Measurements from ENCODE around the gene PPP1R37. TPM values are rescaled to one million over a fixed set of nuclear protein-coding genes. Genes with fewer than 3 reads are reported as not detected.

Gene PPP1R37
- total and polyA plus RNA-seq, 2 of the 13 experiments (the other 11 are each of a cell fraction or from before 2014, with no cell fraction given): 9.0 to 14.3 TPM

DNA sequence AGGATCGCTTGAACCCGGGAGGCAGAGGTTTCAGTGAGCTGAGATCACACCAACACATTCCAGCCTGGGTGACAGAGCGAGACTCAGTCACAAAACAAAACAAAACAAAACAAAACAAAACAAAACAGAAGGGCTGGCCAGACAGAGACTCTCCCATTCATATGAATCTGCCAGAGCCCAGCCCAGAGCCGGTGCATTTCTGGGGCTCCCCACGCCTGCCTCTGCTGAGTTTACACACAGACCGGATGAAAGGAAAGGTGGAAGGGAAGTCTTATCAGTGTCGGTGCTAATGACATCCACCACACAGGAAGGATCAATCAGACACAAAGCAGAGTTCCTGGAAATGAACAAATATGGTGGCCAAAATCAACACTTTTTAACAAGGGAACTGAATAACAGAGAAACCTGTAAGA is 78.2 kb downstream of the PPP1R37 start (continued):
- TF ChIP-seq ZNF501 (CRISPR knock-in tag; IDR thresholded peaks at IDR 0.05) (0 out of 2 replicates have a peak, but pooled peaks have one; percentile 49), SUZ12 (IDR thresholded peaks at IDR 0.05; ENCODE audit: low read depth, low read length) (no peak), ZFP82 (CRISPR knock-in tag; IDR thresholded peaks at IDR 0.05; ENCODE audit: borderline replicate concordance) (no peak), ETV5 (CRISPR knock-in tag; IDR thresholded peaks at IDR 0.05; ENCODE audit: borderline replicate concordance) (peak; percentile 96), GATA4 (IDR thresholded peaks at IDR 0.05; ENCODE audit: borderline replicate concordance, low read depth) (peak; percentile 82; the same call in 1 of the 2 replicates), ARNT (IDR thresholded peaks at IDR 0.05) (no peak), ZNF703 (CRISPR knock-in tag; IDR thresholded peaks at IDR 0.05; ENCODE audit: borderline replicate concordance) (no peak), TEAD3 (CRISPR knock-in tag; optimal IDR thresholded peaks at IDR 0.05; ENCODE audit: borderline replicate concordance) (peak; percentile 48), HOXA3 (CRISPR knock-in tag; IDR thresholded peaks at IDR 0.05) (peak; percentile 54; the same call in 1 of the 2 replicates), ZNF772 (CRISPR knock-in tag; IDR thresholded peaks at IDR 0.05) (no peak), TBP (CRISPR knock-in tag; IDR thresholded peaks at IDR 0.05) (no peak), ZBTB33 (CRISPR knock-in tag; IDR thresholded peaks at IDR 0.05) (no peak), SP5 (CRISPR knock-in tag; IDR thresholded peaks at IDR 0.05; ENCODE audit: borderline replicate concordance, low read depth) (peak; percentile 34; the same call in 1 of the 2 replicates), GABPA (IDR thresholded peaks at IDR 0.05; ENCODE audit: low read depth, low read length) (no peak), GABPA (CRISPR knock-in tag; IDR thresholded peaks at IDR 0.05; ENCODE audit: low read depth) (peak; percentile 68), ZNF430 (CRISPR knock-in tag; IDR thresholded peaks at IDR 0.05) (no peak), SAP130 (CRISPR knock-in tag; IDR thresholded peaks at IDR 0.05; ENCODE audit: low read depth) (peak; percentile 84), SOX5 (CRISPR knock-in tag; IDR thresholded peaks at IDR 0.05; ENCODE audit: borderline replicate concordance) (peak; percentile 94)
- TF ChIP-seq, protein P1, sequence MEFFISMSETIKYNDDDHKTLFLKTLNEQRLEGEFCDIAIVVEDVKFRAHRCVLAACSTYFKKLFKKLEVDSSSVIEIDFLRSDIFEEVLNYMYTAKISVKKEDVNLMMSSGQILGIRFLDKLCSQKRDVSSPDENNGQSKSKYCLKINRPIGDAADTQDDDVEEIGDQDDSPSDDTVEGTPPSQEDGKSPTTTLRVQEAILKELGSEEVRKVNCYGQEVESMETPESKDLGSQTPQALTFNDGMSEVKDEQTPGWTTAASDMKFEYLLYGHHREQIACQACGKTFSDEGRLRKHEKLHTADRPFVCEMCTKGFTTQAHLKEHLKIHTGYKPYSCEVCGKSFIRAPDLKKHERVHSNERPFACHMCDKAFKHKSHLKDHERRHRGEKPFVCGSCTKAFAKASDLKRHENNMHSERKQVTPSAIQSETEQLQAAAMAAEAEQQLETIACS (CRISPR knock-in tag; IDR thresholded peaks at IDR 0.05): no peak
- TF ChIP-seq, protein P2, sequence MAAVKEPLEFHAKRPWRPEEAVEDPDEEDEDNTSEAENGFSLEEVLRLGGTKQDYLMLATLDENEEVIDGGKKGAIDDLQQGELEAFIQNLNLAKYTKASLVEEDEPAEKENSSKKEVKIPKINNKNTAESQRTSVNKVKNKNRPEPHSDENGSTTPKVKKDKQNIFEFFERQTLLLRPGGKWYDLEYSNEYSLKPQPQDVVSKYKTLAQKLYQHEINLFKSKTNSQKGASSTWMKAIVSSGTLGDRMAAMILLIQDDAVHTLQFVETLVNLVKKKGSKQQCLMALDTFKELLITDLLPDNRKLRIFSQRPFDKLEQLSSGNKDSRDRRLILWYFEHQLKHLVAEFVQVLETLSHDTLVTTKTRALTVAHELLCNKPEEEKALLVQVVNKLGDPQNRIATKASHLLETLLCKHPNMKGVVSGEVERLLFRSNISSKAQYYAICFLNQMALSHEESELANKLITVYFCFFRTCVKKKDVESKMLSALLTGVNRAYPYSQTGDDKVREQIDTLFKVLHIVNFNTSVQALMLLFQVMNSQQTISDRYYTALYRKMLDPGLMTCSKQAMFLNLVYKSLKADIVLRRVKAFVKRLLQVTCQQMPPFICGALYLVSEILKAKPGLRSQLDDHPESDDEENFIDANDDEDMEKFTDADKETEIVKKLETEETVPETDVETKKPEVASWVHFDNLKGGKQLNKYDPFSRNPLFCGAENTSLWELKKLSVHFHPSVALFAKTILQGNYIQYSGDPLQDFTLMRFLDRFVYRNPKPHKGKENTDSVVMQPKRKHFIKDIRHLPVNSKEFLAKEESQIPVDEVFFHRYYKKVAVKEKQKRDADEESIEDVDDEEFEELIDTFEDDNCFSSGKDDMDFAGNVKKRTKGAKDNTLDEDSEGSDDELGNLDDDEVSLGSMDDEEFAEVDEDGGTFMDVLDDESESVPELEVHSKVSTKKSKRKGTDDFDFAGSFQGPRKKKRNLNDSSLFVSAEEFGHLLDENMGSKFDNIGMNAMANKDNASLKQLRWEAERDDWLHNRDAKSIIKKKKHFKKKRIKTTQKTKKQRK (IDR thresholded peaks at IDR 0.05; ENCODE audit: low read length): no peak
- TF ChIP-seq, protein P3, sequence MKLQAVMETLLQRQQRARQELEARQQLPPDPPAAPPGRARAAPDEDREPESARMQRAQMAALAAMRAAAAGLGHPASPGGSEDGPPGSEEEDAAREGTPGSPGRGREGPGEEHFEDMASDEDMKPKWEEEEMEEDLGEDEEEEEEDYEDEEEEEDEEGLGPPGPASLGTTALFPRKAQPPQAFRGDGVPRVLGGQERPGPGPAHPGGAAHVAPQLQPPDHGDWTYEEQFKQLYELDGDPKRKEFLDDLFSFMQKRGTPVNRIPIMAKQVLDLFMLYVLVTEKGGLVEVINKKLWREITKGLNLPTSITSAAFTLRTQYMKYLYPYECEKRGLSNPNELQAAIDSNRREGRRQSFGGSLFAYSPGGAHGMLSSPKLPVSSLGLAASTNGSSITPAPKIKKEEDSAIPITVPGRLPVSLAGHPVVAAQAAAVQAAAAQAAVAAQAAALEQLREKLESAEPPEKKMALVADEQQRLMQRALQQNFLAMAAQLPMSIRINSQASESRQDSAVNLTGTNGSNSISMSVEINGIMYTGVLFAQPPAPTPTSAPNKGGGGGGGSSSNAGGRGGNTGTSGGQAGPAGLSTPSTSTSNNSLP (IDR thresholded peaks at IDR 0.05; ENCODE audit: low read depth, low read length): no peak
- TF ChIP-seq, protein P4, sequence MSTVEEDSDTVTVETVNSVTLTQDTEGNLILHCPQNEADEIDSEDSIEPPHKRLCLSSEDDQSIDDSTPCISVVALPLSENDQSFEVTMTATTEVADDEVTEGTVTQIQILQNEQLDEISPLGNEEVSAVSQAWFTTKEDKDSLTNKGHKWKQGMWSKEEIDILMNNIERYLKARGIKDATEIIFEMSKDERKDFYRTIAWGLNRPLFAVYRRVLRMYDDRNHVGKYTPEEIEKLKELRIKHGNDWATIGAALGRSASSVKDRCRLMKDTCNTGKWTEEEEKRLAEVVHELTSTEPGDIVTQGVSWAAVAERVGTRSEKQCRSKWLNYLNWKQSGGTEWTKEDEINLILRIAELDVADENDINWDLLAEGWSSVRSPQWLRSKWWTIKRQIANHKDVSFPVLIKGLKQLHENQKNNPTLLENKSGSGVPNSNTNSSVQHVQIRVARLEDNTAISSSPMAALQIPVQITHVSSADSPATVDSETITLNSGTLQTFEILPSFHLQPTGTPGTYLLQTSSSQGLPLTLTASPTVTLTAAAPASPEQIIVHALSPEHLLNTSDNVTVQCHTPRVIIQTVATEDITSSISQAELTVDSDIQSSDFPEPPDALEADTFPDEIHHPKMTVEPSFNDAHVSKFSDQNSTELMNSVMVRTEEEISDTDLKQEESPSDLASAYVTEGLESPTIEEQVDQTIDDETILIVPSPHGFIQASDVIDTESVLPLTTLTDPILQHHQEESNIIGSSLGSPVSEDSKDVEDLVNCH (CRISPR knock-in tag; IDR thresholded peaks at IDR 0.05): no peak

All from HepG2 (cell line).